ENCODE measurements around the gene GDPD3.

Gene GDPD3

DNA sequence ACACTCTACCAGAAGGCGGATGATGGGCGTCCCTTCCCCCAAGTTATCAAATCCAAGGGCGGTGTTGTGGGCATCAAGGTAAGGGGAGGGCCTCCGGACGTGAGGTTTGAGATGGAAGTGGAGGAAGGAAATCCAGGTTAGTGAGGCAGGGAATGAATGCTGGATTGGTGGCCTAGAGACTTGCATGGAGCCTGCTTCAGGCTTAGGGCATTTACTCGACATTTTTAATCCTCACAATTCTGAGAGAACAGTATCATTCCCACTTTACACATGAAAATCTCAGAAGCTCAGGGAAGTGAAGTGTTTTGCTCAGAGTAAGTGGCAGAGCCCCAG is 45.8 kb downstream of the GDPD3 start:
- peaks cover 39% of the 10 kb centered on the region; the same call in 1 of the 2 replicates for H3K36me3 ChIP-seq (ENCODE audit: insufficient read depth)
- peaks cover 7% of the 10 kb centered on the region; the same call in 1 of the 2 replicates for H4K20me1 ChIP-seq (ENCODE audit: insufficient read depth)
- no peak overlapping the region for H3K9ac ChIP-seq
- H3K27me3 ChIP-seq (ENCODE audit: insufficient read depth, low read depth): no peaks in the 10 kb centered on the region
- peak overlapping the region; percentile 20; the same call in 1 of the 2 replicates for H3K27ac ChIP-seq
- peaks cover 41% of the 10 kb centered on the region for H3K79me2 ChIP-seq (ENCODE audit: insufficient read depth, low read depth)
- peak overlapping the region; percentile 75 for H3K4me2 ChIP-seq
- H3K4me1 ChIP-seq (ENCODE audit: low read depth, poor library complexity, severe bottlenecking): peaks cover 34% of the 10 kb centered on the region
- no peak overlapping the region for H2AFZ ChIP-seq (ENCODE audit: low read depth)
- no peak overlapping the region for H3K4me3 ChIP-seq (IDR thresholded peaks at IDR 0.05; ENCODE audit: insufficient read depth, low read depth, low read length)
- TF ChIP-seq, protein P1, sequence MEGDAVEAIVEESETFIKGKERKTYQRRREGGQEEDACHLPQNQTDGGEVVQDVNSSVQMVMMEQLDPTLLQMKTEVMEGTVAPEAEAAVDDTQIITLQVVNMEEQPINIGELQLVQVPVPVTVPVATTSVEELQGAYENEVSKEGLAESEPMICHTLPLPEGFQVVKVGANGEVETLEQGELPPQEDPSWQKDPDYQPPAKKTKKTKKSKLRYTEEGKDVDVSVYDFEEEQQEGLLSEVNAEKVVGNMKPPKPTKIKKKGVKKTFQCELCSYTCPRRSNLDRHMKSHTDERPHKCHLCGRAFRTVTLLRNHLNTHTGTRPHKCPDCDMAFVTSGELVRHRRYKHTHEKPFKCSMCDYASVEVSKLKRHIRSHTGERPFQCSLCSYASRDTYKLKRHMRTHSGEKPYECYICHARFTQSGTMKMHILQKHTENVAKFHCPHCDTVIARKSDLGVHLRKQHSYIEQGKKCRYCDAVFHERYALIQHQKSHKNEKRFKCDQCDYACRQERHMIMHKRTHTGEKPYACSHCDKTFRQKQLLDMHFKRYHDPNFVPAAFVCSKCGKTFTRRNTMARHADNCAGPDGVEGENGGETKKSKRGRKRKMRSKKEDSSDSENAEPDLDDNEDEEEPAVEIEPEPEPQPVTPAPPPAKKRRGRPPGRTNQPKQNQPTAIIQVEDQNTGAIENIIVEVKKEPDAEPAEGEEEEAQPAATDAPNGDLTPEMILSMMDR (conservative IDR thresholded peaks at IDR 0.05; ENCODE audit: low read depth, low read length): no peak

- H3K27ac ChIP-seq: peak overlapping the region; percentile 95
- H3K4me3 ChIP-seq (IDR thresholded peaks at IDR 0.05; ENCODE audit: insufficient read depth, low read depth, low read length): peak overlapping the region; percentile 29
- H3K36me3 ChIP-seq (ENCODE audit: insufficient read depth): peaks cover 35% of the 10 kb centered on the region; the same call in 1 of the 2 replicates
- peaks cover 7% of the 10 kb centered on the region; the same call in 1 of the 2 replicates for H4K20me1 ChIP-seq (ENCODE audit: insufficient read depth)
- H3K27me3 ChIP-seq (ENCODE audit: insufficient read depth, low read depth): no peaks in the 10 kb centered on the region
- TF ChIP-seq, protein P1 (conservative IDR thresholded peaks at IDR 0.05; ENCODE audit: low read depth, low read length): no peak
- H3K9ac ChIP-seq: peak overlapping the region; percentile 85
- no peak overlapping the region for H2AFZ ChIP-seq (ENCODE audit: low read depth)
- peaks cover 35% of the 10 kb centered on the region for H3K4me1 ChIP-seq (ENCODE audit: low read depth, poor library complexity, severe bottlenecking)
- H3K4me2 ChIP-seq: peak overlapping the region; percentile 75
- peaks cover 41% of the 10 kb centered on the region for H3K79me2 ChIP-seq (ENCODE audit: insufficient read depth, low read depth)
Observed at GRCh38 chr16:30066761-30067583, 46.4 kb downstream of the GDPD3 start.

GRCh38 chr16:30065943-30066760 is 47.2 kb downstream of the GDPD3 start:
- Histone ChIP-seq H3K27ac (peak overlapping the region; percentile 95), H2AFZ (ENCODE audit: low read depth) (no peak overlapping the region), H3K27me3 (ENCODE audit: insufficient read depth, low read depth) (no peaks in the 10 kb centered on the region), H3K4me1 (ENCODE audit: low read depth, poor library complexity, severe bottlenecking) (peaks cover 37% of the 10 kb centered on the region), H3K4me3 (IDR thresholded peaks at IDR 0.05; ENCODE audit: insufficient read depth, low read depth, low read length) (peak overlapping the region; percentile 29), H3K36me3 (ENCODE audit: insufficient read depth) (peaks cover 27% of the 10 kb centered on the region; the same call in 1 of the 2 replicates), H3K79me2 (ENCODE audit: insufficient read depth, low read depth) (peaks cover 41% of the 10 kb centered on the region), H4K20me1 (ENCODE audit: insufficient read depth) (peaks cover 7% of the 10 kb centered on the region; the same call in 1 of the 2 replicates), H3K4me2 (peak overlapping the region; percentile 75), H3K9ac (peak overlapping the region; percentile 85)
- TF ChIP-seq, protein P1 (conservative IDR thresholded peaks at IDR 0.05; ENCODE audit: low read depth, low read length): no peak

GRCh38 chr16:30065102-30065942 is 48.0 kb downstream of the GDPD3 start, which contains the start of gene ALDOA:
ALDOA (plus strand) TSS chr16:30065760; CDS start chr16:30066898, 1,138 bp downstream.
- Histone ChIP-seq H3K27ac (peak within 1 kb of the TSS; percentile 95), H2AFZ (ENCODE audit: low read depth) (peak within 1 kb of the TSS; percentile 74; the same call in 1 of the 2 replicates), H3K4me2 (peak within 1 kb of the TSS; percentile 97), H3K36me3 (ENCODE audit: insufficient read depth) (peaks cover 22% of the 10 kb centered on the region; the same call in 1 of the 2 replicates), H3K27me3 (ENCODE audit: insufficient read depth, low read depth) (no peaks in the 10 kb centered on the region), H3K9ac (peak within 1 kb of the TSS; percentile 85), H3K4me1 (ENCODE audit: low read depth, poor library complexity, severe bottlenecking) (peaks cover 45% of the 10 kb centered on the region), H3K79me2 (ENCODE audit: insufficient read depth, low read depth) (peaks cover 41% of the 10 kb centered on the region), H3K4me3 (IDR thresholded peaks at IDR 0.05; ENCODE audit: insufficient read depth, low read depth, low read length) (peak within 1 kb of the TSS; percentile 29), H4K20me1 (ENCODE audit: insufficient read depth) (peaks cover 7% of the 10 kb centered on the region; the same call in 1 of the 2 replicates)
- TF ChIP-seq, protein P1 (conservative IDR thresholded peaks at IDR 0.05; ENCODE audit: low read depth, low read length): no peak
